Measurements from ENCODE around the gene PTK7. TPM values are rescaled to one million over a fixed set of nuclear protein-coding genes. Genes with fewer than 3 reads are reported as not detected.

PTK7 gene
- total and polyA plus RNA-seq, 4 experiments from 2014 or later: 0.08 to 0.42 (median 0.26) TPM; not detected in 1

- peak; percentile 86 to 92 (median 88) for DNase-seq
- Mint-ChIP-seq H3K4me1 (peaks cover 22 to 51% (median 44%) of the 10 kb centered on the region in 4 donors), H3K36me3 (peaks cover 15 to 40% of the 10 kb centered on the region in 2 donors), H3K4me3 (peak within 1 kb of the TSS; percentile 92 to 97 (median 94)), H3K27ac (peak within 1 kb of the TSS; percentile 94 to 98 (median 97)), H3K9me3 (peaks cover 0 to 2% (median 0%) of the 10 kb centered on the region in 8 donors), H3K27me3 (no peaks in the 10 kb centered on the region)
- peaks cover 21% of the 10 kb centered on the region for H3K36me3 ChIP-seq (ENCODE audit: insufficient read depth, low read length)
- H3K9me3 ChIP-seq (ENCODE audit: control insufficient read depth in 1 of 2, low read length in 2 of 2): no peaks in the 10 kb centered on the region
- H3K27me3 ChIP-seq (ENCODE audit: insufficient read depth, low read length): no peaks in the 10 kb centered on the region
- H3K4me3 ChIP-seq (ENCODE audit: low read length in 2 of 2): peak within 1 kb of the TSS; percentile 81 to 88
- intact Hi-C loops (cut with micrococcal nuclease): loop anchor here (1.0 kb wide), 5 partner anchors 39 to 124 kb away; partner anchors contain the start of genes CNPY3, KLHDC3, PEX6 and PPP2R5D
- peak within 1 kb of the TSS; percentile 85 for H3K27ac ChIP-seq (ENCODE audit: low read depth, low read length)
- POLR2A ChIA-PET (ENCODE audit: partially characterized antibody): interaction anchor here (0.6 to 5.3 kb wide), 21 partner anchors 9 to 490 kb away, joined by 3 to 51 read pairs (median 3); partner anchors contain the start of genes ABCC10, CNPY3, KLHDC3 and MEA1
- H3K4me1 ChIP-seq (ENCODE audit: insufficient read depth, low read length): peaks cover 41% of the 10 kb centered on the region
- CTCF ChIA-PET (ENCODE audit: partially characterized antibody): interaction anchor here (0.7 to 1.9 kb wide), 6 partner anchors 18 to 74 kb away, joined by 3 to 6 read pairs (median 3); partner anchors contain the start of genes KLHDC3 and RRP36
These were observed 22.4 kb upstream of the PTK7 start, which contains the start of gene CUL7 for GRCh38 chr6:43053545-43054205. Gene CUL7, minus strand, starts transcription at chr6:43053851. Its CDS starts 1,063 bp downstream, at chr6:43052788.

GRCh38 chr6:43054206-43054943 lies 21.7 kb upstream of the PTK7 start:
- ChIA-PET POLR2A (ENCODE audit: partially characterized antibody) (interaction anchor here (0.6 to 5.3 kb wide), 23 partner anchors 9 to 490 kb away, joined by 3 to 51 read pairs (median 3); partner anchors contain the start of genes ABCC10, CNPY3, KLHDC3 and MEA1), CTCF (ENCODE audit: partially characterized antibody) (interaction anchor here (0.7 to 1.9 kb wide), 6 partner anchors 19 to 75 kb away, joined by 3 to 6 read pairs (median 3); partner anchors contain the start of genes KLHDC3 and RRP36)
- no peaks in the 10 kb centered on the region for H3K27me3 ChIP-seq (ENCODE audit: insufficient read depth, low read length)
- intact Hi-C loops (cut with micrococcal nuclease): no loop called here
- H3K36me3 ChIP-seq (ENCODE audit: insufficient read depth, low read length): peaks cover 17% of the 10 kb centered on the region
- no peaks in the 10 kb centered on the region for H3K27me3 Mint-ChIP-seq
- peaks cover 15 to 44% of the 10 kb centered on the region in 2 donors for H3K36me3 Mint-ChIP-seq
- H3K9me3 ChIP-seq (ENCODE audit: control insufficient read depth in 1 of 2, low read length in 2 of 2): no peaks in the 10 kb centered on the region
- DNase-seq: no peak
- peak overlapping the region; percentile 85 for H3K27ac ChIP-seq (ENCODE audit: low read depth, low read length)
- H3K4me3 Mint-ChIP-seq: peak overlapping the region; percentile 92 to 97 (median 94)
- H3K27ac Mint-ChIP-seq: peak overlapping the region; percentile 94 to 98 (median 97)
- peaks cover 25 to 58% (median 50%) of the 10 kb centered on the region in 4 donors for H3K4me1 Mint-ChIP-seq
- peak overlapping the region; percentile 28 to 81 for H3K4me3 ChIP-seq (ENCODE audit: low read length in 2 of 2)
- peaks cover 43% of the 10 kb centered on the region for H3K4me1 ChIP-seq (ENCODE audit: insufficient read depth, low read length)
- H3K9me3 Mint-ChIP-seq: peaks cover 0 to 2% (median 0%) of the 10 kb centered on the region in 8 donors

- intact Hi-C loops (cut with micrococcal nuclease): no loop called here
- Histone ChIP-seq H3K9me3 (ENCODE audit: control insufficient read depth in 1 of 2, low read length in 2 of 2) (no peaks in the 10 kb centered on the region), H3K27me3 (ENCODE audit: insufficient read depth, low read length) (no peaks in the 10 kb centered on the region), H3K4me3 (ENCODE audit: low read length in 2 of 2) (no peak overlapping the region), H3K4me1 (ENCODE audit: insufficient read depth, low read length) (peaks cover 53% of the 10 kb centered on the region), H3K27ac (ENCODE audit: low read depth, low read length) (no peak overlapping the region), H3K36me3 (ENCODE audit: insufficient read depth, low read length) (peaks cover 13% of the 10 kb centered on the region)
- Mint-ChIP-seq H3K4me3 (peak overlapping the region in 2 of 8 donors; percentile 32 to 35), H3K4me1 (peaks cover 34 to 74% (median 59%) of the 10 kb centered on the region in 4 donors), H3K9me3 (peaks cover 0 to 2% (median 0%) of the 10 kb centered on the region in 8 donors), H3K27me3 (no peaks in the 10 kb centered on the region), H3K36me3 (peaks cover 11 to 40% of the 10 kb centered on the region in 2 donors), H3K27ac (peak overlapping the region in 4 of 7 donors; percentile 22 to 94 (median 54))
- POLR2A ChIA-PET (ENCODE audit: partially characterized antibody): interaction anchor here (0.6 to 5.3 kb wide), 6 partner anchors 34 to 285 kb away, joined by 3 to 51 read pairs (median 23); partner anchors contain the start of genes CNPY3, KLHDC3, MEA1 and PPP2R5D
- DNase-seq: no peak
- CTCF ChIA-PET (ENCODE audit: partially characterized antibody): interaction anchor here (1.3 kb wide), 1 partner anchor 41 kb away, joined by 5 read pairs; the partner anchor contains the start of genes KLHDC3 and MEA1
These were observed 20.1 kb upstream of the PTK7 start for GRCh38 chr6:43055966-43056365.

DNA sequence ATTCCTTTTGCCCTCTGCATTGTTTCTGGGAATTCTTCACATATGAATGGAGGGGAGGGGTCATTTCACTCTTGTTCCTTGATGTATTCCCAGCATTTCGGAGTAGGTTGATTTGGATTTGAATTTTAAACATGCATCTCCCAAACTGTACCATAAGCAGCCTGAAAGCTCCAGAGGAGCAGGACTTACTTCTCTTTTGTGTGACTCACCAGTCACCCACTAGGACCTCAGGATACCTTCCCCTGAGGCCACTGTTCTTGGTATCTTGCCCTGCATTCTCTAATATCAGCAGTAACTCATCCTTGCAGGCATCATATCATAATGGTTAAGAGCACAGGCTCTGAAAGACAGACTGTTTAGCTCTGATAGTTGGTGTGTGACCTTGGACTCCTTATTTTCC lies 17.6 kb upstream of the PTK7 start:
- Mint-ChIP-seq H3K27me3 (no peaks in the 10 kb centered on the region), H3K27ac (peak overlapping the region; percentile 97 to 100 (median 99)), H3K4me1 (peaks cover 30 to 60% (median 42%) of the 10 kb centered on the region in 4 donors), H3K4me3 (peak overlapping the region; percentile 94 to 99 (median 97)), H3K9me3 (peaks cover 0 to 2% (median 0%) of the 10 kb centered on the region in 8 donors), H3K36me3 (peaks cover 19 to 45% of the 10 kb centered on the region in 2 donors)
- POLR2A ChIA-PET (ENCODE audit: partially characterized antibody): interaction anchor here (1.0 to 3.1 kb wide), 13 partner anchors 16 to 288 kb away, joined by 3 to 32 read pairs (median 8); partner anchors contain the start of genes CNPY3, KLHDC3, MEA1 and PEX6
- intact Hi-C loops (cut with micrococcal nuclease): loop anchor here (2.0 kb wide), 1 partner anchor 112 kb away; the partner anchor contains the start of gene SRF
- Histone ChIP-seq H3K27ac (ENCODE audit: low read depth, low read length) (peak overlapping the region; percentile 91), H3K4me3 (ENCODE audit: low read length in 2 of 2) (peak overlapping the region; percentile 84 to 87), H3K36me3 (ENCODE audit: insufficient read depth, low read length) (peaks cover 13% of the 10 kb centered on the region), H3K9me3 (ENCODE audit: control insufficient read depth in 1 of 2, low read length in 2 of 2) (no peaks in the 10 kb centered on the region), H3K4me1 (ENCODE audit: insufficient read depth, low read length) (peaks cover 30% of the 10 kb centered on the region), H3K27me3 (ENCODE audit: insufficient read depth, low read length) (no peaks in the 10 kb centered on the region)
- CTCF ChIA-PET (ENCODE audit: partially characterized antibody): interaction anchor here (1.9 kb wide), 1 partner anchor 44 kb away, joined by 7 read pairs; the partner anchor contains the start of genes KLHDC3 and MEA1
- DNase-seq: no peak

DNA sequence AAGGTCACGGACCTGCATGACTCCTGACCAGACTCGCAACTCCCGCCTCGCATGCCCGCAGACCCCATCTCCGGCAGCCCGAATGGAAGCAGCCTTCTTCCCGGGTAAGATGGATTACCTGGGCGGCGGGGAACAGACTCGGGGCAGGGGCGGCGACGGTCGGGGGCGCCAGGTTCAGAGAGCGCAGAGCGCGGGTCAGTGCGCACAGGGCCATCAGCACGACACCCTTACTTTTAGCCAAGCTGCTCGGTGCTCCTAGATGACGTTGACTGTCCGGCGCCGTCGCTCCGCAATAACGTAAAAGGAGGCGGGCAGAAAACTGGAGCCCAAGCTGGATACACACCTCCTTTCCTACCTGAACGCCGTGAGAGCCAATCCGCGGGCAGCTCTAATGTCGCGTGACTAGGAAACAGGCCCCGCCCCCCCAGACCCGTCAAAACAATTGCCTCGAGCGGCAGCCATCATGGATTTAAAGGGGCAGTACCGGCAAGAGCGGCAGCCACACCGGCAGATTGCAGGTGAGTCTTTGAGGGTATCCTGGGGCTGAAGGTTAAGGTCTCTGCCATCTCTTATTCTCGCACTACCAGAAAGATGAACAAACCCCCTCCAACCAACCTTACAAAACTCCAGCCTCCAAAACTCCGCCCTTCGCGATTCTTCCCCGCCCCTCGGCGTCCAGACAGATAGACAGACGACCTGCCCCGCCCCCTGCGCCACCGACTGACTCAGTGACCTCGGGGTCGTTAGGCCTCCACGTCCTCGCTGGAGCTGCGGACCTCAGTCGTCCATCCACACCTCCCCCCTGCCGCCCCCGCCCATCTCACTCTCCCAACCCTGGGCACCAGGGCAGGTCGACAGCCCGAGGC lies 16.7 kb upstream of the PTK7 start, which contains the start of the genes KLC4 and MRPL2:
KLC4 (plus strand) TSS at position 464 of the 866 bp plus-strand sequence. CDS start 1,705 bp downstream, outside the sequence.
MRPL2 (minus strand) TSS at position 267 of the 866 bp plus-strand sequence; CDS start at position 214, 53 bp downstream.
- peaks cover 24% of the 10 kb centered on the region for H3K4me1 ChIP-seq (ENCODE audit: insufficient read depth, low read length)
- ChIA-PET CTCF (ENCODE audit: partially characterized antibody) (interaction anchor here (0.7 to 1.9 kb wide), 4 partner anchors 45 to 99 kb away, joined by 3 to 7 read pairs (median 4); partner anchors contain the start of genes GNMT, KLHDC3 and MEA1), POLR2A (ENCODE audit: partially characterized antibody) (interaction anchor here (0.9 to 3.1 kb wide), 18 partner anchors 9 to 457 kb away, joined by 3 to 32 read pairs (median 6); partner anchors contain the start of genes CNPY3, GNMT, KLHDC3 and MEA1)
- H3K27ac Mint-ChIP-seq: peak within 1 kb of the TSS; percentile 97 to 100 (median 99)
- H3K27ac ChIP-seq (ENCODE audit: low read depth, low read length): peak within 1 kb of the TSS; percentile 91
- H3K4me3 ChIP-seq (ENCODE audit: low read length in 2 of 2): peak within 1 kb of the TSS; percentile 84 to 87
- peaks cover 27 to 52% (median 35%) of the 10 kb centered on the region in 4 donors for H3K4me1 Mint-ChIP-seq
- peaks cover 26 to 44% of the 10 kb centered on the region in 2 donors for H3K36me3 Mint-ChIP-seq
- no peaks in the 10 kb centered on the region for H3K9me3 ChIP-seq (ENCODE audit: control insufficient read depth in 1 of 2, low read length in 2 of 2)
- H3K27me3 Mint-ChIP-seq: no peaks in the 10 kb centered on the region
- H3K4me3 Mint-ChIP-seq: peak within 1 kb of the TSS; percentile 94 to 99 (median 97)
- peaks cover 13% of the 10 kb centered on the region for H3K36me3 ChIP-seq (ENCODE audit: insufficient read depth, low read length)
- H3K9me3 Mint-ChIP-seq: no peaks in the 10 kb centered on the region
- intact Hi-C loops (cut with micrococcal nuclease): loop anchor here (1.0 to 2.0 kb wide), 7 partner anchors 38 to 313 kb away; partner anchors contain the start of genes CNPY3, KLHDC3, PEX6 and RRP36
- no peaks in the 10 kb centered on the region for H3K27me3 ChIP-seq (ENCODE audit: insufficient read depth, low read length)
- DNase-seq: peak; percentile 95 to 99 (median 96)
